GM12878 (cell line): ENCODE measurements around the gene ZNF407.

Experiments used
- BMI1 ChIP-seq: fragments of 450-650 bp; IDR thresholded peaks from 2 replicates; pipeline ENCODE4 v1.6.1; 2016; ENCODE audit warnings: mild to moderate bottlenecking, moderate library complexity, borderline replicate concordance
- CHD4 ChIP-seq: fragments of 200-600 bp; sonication (generic); IDR thresholded peaks from 2 replicates; pipeline ENCODE4 v1.6.1; 2016; ENCODE audit warnings: mild to moderate bottlenecking
- GATAD2B ChIP-seq: fragments of 450-650 bp; conservative IDR thresholded peaks from 2 replicates; pipeline ENCODE4 v1.6.1; 2017; ENCODE audit warnings: low read depth, mild to moderate bottlenecking, moderate library complexity
- MAX ChIP-seq: IDR thresholded peaks from 2 replicates; pipeline ENCODE4 v1.6.1; 2012; ENCODE audit warnings: low read depth, low read length, improper control_type of control experiment
- MXI1 ChIP-seq: fragments of 150-350 bp; IDR thresholded peaks from 2 replicates; pipeline ENCODE4 v1.6.1; 2011; ENCODE audit warnings: low read depth, mild to moderate bottlenecking, inconsistent platforms, low read length, improper control_type of control experiment
- MYC ChIP-seq: IDR thresholded peaks from 2 replicates; pipeline ENCODE4 v1.6.1; 2011; ENCODE audit warnings: mild to moderate bottlenecking, low read length, moderate library complexity, inconsistent platforms; ENCODE audit not compliant: insufficient read depth, insufficient replicate concordance, insufficient read length, severe bottlenecking
- POLR2A ChIP-seq: IDR thresholded peaks from 2 replicates; pipeline ENCODE4 v1.6.1; 2011; ENCODE audit warnings: low read depth, mild to moderate bottlenecking, low read length
- RAD51 ChIP-seq: fragments of 450-650 bp; IDR thresholded peaks from 2 replicates; pipeline ENCODE4 v1.6.1; 2016; ENCODE audit warnings: moderate library complexity, mild to moderate bottlenecking, inconsistent platforms
- YY1 ChIP-seq: IDR thresholded peaks from 2 replicates; pipeline ENCODE4 v1.6.1; 2011; ENCODE audit warnings: low read depth, mild to moderate bottlenecking, low read length
- ZNF384 ChIP-seq: IDR thresholded peaks from 2 replicates; pipeline ENCODE4 v1.6.1; 2012; ENCODE audit warnings: low read depth, mild to moderate bottlenecking, low read length, improper control_type of control experiment, borderline replicate concordance
- TF ChIP-seq, protein P1 (sequence below), 3 experiments: IDR thresholded peaks in 2 of 3; conservative IDR thresholded peaks in 1 of 3; 2 replicates each; pipeline ENCODE4 v1.5.1; 2011; ENCODE audit warnings: low read depth in 3 of 3, low read length in 3 of 3, mild to moderate bottlenecking in 3 of 3, control low read depth in 2 of 3, moderate library complexity in 2 of 3, inconsistent platforms in 1 of 3, mixed read lengths in 1 of 3; ENCODE audit not compliant: control insufficient read depth in 2 of 3, insufficient read depth in 1 of 3; ENCODE audit errors: extremely low read depth in 1 of 3
- TF ChIP-seq, protein P2 (sequence below): fragments of 150-350 bp; IDR thresholded peaks from 2 replicates; pipeline ENCODE4 v1.6.1; 2016; ENCODE audit warnings: low read depth, low read length

GRCh38 chr18:75023473-75023872 is 425.8 kb downstream of the ZNF407 start:
- TF ChIP-seq MAX (no peak), ZNF384 (no peak), POLR2A (no peak), RAD51 (no peak), BMI1 (no peak), MYC (no peak), CHD4 (no peak), YY1 (no peak), MXI1 (no peak), GATAD2B (no peak)
- TF ChIP-seq, protein P1, sequence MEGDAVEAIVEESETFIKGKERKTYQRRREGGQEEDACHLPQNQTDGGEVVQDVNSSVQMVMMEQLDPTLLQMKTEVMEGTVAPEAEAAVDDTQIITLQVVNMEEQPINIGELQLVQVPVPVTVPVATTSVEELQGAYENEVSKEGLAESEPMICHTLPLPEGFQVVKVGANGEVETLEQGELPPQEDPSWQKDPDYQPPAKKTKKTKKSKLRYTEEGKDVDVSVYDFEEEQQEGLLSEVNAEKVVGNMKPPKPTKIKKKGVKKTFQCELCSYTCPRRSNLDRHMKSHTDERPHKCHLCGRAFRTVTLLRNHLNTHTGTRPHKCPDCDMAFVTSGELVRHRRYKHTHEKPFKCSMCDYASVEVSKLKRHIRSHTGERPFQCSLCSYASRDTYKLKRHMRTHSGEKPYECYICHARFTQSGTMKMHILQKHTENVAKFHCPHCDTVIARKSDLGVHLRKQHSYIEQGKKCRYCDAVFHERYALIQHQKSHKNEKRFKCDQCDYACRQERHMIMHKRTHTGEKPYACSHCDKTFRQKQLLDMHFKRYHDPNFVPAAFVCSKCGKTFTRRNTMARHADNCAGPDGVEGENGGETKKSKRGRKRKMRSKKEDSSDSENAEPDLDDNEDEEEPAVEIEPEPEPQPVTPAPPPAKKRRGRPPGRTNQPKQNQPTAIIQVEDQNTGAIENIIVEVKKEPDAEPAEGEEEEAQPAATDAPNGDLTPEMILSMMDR (IDR thresholded peaks at IDR 0.05 in 2 of 3, conservative IDR thresholded peaks at IDR 0.05 in 1 of 3; ENCODE audit: control insufficient read depth in 2 of 3, extremely low read depth in 1 of 3, insufficient read depth in 1 of 3, low read depth in 3 of 3, low read length in 3 of 3), result no peak
- TF ChIP-seq, protein P2, sequence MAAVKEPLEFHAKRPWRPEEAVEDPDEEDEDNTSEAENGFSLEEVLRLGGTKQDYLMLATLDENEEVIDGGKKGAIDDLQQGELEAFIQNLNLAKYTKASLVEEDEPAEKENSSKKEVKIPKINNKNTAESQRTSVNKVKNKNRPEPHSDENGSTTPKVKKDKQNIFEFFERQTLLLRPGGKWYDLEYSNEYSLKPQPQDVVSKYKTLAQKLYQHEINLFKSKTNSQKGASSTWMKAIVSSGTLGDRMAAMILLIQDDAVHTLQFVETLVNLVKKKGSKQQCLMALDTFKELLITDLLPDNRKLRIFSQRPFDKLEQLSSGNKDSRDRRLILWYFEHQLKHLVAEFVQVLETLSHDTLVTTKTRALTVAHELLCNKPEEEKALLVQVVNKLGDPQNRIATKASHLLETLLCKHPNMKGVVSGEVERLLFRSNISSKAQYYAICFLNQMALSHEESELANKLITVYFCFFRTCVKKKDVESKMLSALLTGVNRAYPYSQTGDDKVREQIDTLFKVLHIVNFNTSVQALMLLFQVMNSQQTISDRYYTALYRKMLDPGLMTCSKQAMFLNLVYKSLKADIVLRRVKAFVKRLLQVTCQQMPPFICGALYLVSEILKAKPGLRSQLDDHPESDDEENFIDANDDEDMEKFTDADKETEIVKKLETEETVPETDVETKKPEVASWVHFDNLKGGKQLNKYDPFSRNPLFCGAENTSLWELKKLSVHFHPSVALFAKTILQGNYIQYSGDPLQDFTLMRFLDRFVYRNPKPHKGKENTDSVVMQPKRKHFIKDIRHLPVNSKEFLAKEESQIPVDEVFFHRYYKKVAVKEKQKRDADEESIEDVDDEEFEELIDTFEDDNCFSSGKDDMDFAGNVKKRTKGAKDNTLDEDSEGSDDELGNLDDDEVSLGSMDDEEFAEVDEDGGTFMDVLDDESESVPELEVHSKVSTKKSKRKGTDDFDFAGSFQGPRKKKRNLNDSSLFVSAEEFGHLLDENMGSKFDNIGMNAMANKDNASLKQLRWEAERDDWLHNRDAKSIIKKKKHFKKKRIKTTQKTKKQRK, result no peak
